Gastrocnemius medialis (tissue), 4 donors: ENCODE measurements around the gene RASSF6.

Experiments
- POLR2A ChIP-seq, 2 donors: fragments of 450-650 bp; IDR thresholded peaks; one replicate each; pipeline ENCODE4 v1.6.1; 2017; ENCODE audit warnings: antibody characterized with exemption in 2 of 2, mild to moderate bottlenecking in 2 of 2, moderate library complexity in 2 of 2
- TF ChIP-seq, protein P1 (sequence below), 5 experiments: fragments of 450-650 bp in 3 of 5; fragments of 200-600 bp in 2 of 5; sonication (generic) in 2 of 5; IDR thresholded peaks in 4 of 5; conservative IDR thresholded peaks in 1 of 5; 1 replicate in 4 of 5; 2 replicates in 1 of 5; pipeline ENCODE4 v1.5.1; 2016 to 2019; ENCODE audit warnings: antibody characterized with exemption in 5 of 5, mild to moderate bottlenecking in 3 of 5, moderate library complexity in 3 of 5

DNA sequence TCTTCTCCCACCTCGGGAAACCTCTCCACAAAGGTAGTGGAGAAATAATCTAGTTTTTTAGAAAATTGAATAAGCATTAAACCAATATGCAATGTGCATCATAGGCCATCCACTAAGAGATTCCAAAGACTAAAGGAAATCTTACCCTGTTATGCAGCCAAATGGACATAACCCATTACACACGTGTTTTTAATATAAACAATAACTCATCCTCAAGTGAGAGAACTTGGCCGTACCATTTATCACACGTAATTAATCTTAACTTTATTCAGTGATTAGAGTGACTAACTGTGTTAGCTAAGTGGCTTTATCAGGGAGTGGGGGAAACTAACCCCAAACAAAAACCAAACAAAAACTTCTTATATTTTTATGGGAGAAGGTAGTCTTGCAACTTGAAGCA is 80.8 kb downstream of the RASSF6 start:
- TF ChIP-seq, protein P1, sequence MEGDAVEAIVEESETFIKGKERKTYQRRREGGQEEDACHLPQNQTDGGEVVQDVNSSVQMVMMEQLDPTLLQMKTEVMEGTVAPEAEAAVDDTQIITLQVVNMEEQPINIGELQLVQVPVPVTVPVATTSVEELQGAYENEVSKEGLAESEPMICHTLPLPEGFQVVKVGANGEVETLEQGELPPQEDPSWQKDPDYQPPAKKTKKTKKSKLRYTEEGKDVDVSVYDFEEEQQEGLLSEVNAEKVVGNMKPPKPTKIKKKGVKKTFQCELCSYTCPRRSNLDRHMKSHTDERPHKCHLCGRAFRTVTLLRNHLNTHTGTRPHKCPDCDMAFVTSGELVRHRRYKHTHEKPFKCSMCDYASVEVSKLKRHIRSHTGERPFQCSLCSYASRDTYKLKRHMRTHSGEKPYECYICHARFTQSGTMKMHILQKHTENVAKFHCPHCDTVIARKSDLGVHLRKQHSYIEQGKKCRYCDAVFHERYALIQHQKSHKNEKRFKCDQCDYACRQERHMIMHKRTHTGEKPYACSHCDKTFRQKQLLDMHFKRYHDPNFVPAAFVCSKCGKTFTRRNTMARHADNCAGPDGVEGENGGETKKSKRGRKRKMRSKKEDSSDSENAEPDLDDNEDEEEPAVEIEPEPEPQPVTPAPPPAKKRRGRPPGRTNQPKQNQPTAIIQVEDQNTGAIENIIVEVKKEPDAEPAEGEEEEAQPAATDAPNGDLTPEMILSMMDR (IDR thresholded peaks at IDR 0.05 in 4 of 5, conservative IDR thresholded peaks at IDR 0.05 in 1 of 5) = no peak
- TF ChIP-seq POLR2A (IDR thresholded peaks at IDR 0.05) = no peak
